Ammon's horn (tissue), 1 donor: Measurements from ENCODE around the gene CLCN5.
A peak's percentile ranks its signal among the peaks of the same experiment; 100 is the strongest.
"Not testable (repeated sequence)": the region's sequence is repeated elsewhere in the genome, so short reads cannot be mapped to it uniquely, and the experiment has no call there.

Experiments
- DNase-seq: peaks from one replicate; pipeline ENCODE4 v3.0.0-alpha.2; 2016; ENCODE audit warnings: low spot score

CLCN5 gene

GRCh38 chrX:49996474-49996873, 74.1 kb downstream of the CLCN5 start:
- DNase-seq, result no peak

GRCh38 chrX:49999087-49999486, 76.7 kb downstream of the CLCN5 start:
- DNase-seq, result no peak

- no peak for DNase-seq
These were observed 78.6 kb downstream of the CLCN5 start for GRCh38 chrX:50000937-50001542.

- peak; percentile 2 for DNase-seq
These were observed 79.8 kb downstream of the CLCN5 start for GRCh38 chrX:50002067-50002714.

GRCh38 chrX:50003467-50003866, 81.1 kb downstream of the CLCN5 start:
- no peak for DNase-seq

- DNase-seq, result no peak
These were observed 81.5 kb downstream of the CLCN5 start for GRCh38 chrX:50003927-50004326.

GRCh38 chrX:50025591-50025990, 103.2 kb downstream of the CLCN5 start:
- not testable (repeated sequence) for DNase-seq

- DNase-seq, result no peak
These were observed 112.7 kb downstream of the CLCN5 start for GRCh38 chrX:50035126-50035525.

GRCh38 chrX:50036426-50036825, 114.0 kb downstream of the CLCN5 start:
- DNase-seq, result no peak

- DNase-seq, result no peak
These were observed 123.4 kb downstream of the CLCN5 start for GRCh38 chrX:50045823-50046222.

- no peak for DNase-seq
These were observed 126.8 kb downstream of the CLCN5 start for GRCh38 chrX:50049228-50049627.

GRCh38 chrX:50054147-50054546, 131.8 kb downstream of the CLCN5 start:
- no peak for DNase-seq

GRCh38 chrX:50066318-50066937, 144.0 kb downstream of the CLCN5 start:
- no peak for DNase-seq

- DNase-seq, result peak; percentile 34
These were observed 145.3 kb downstream of the CLCN5 start for GRCh38 chrX:50067435-50068284.

GRCh38 chrX:50068285-50068563, 145.8 kb downstream of the CLCN5 start:
- no peak for DNase-seq

- DNase-seq, result no peak
These were observed 146.5 kb downstream of the CLCN5 start for GRCh38 chrX:50068893-50069292.

- no peak for DNase-seq
These were observed 149.1 kb downstream of the CLCN5 start for GRCh38 chrX:50071494-50071893.

GRCh38 chrX:50072110-50072509, 149.7 kb downstream of the CLCN5 start:
- DNase-seq, result no peak

GRCh38 chrX:50073601-50074000, 151.2 kb downstream of the CLCN5 start:
- DNase-seq, result no peak

GRCh38 chrX:50075630-50076339, 153.4 kb downstream of the CLCN5 start:
- DNase-seq, result no peak

GRCh38 chrX:50081282-50081889, 159.0 kb downstream of the CLCN5 start:
- DNase-seq, result peak; percentile 54

- no peak for DNase-seq
These were observed 160.3 kb downstream of the CLCN5 start for GRCh38 chrX:50082741-50083140.
